ENCODE results near the gene UGGT2.

GRCh38 chr13:95987841-95988240 is 65.4 kb downstream of the UGGT2 start:
- TF ChIP-seq CTCF (IDR thresholded peaks at IDR 0.05; ENCODE audit: low read depth, low read length, poor library complexity, severe bottlenecking) = no peak
- no peak for TF ChIP-seq EZH2phosphoT487 (IDR thresholded peaks at IDR 0.05; ENCODE audit: borderline replicate concordance, low read length)

All from DOHH2 (cell line).